OCI-LY3 (cell line): ENCODE measurements around the gene PRDM16.

Experiments
- H2AFZ ChIP-seq: fragments of 200-600, 300-600 bp; shearing (Covaris generic); 2 replicates; pipeline ENCODE4 v1.6.0; 2014; ENCODE audit warnings: antibody characterized with exemption, low read depth, low read length
- H3K27ac ChIP-seq: fragments of 200-600, 300-600 bp; sonication (generic); 2 replicates; pipeline ENCODE4 v1.5.1; 2014; ENCODE audit warnings: mild to moderate bottlenecking, low read length, moderate library complexity, mixed read lengths
- H3K27me3 ChIP-seq: fragments of 200-600, 300-600 bp; sonication (generic); 2 replicates; pipeline ENCODE4 v1.6.1; 2014; ENCODE audit warnings: low read depth, low read length, mixed read lengths
- H3K36me3 ChIP-seq: fragments of 200-600, 300-600 bp; sonication (generic); replicated peaks from 2 replicates; pipeline ENCODE3; 2014; ENCODE audit warnings: low read depth, low read length, mixed read lengths
- H3K4me1 ChIP-seq: fragments of 300-600, 200-600 bp; sonication (generic); 2 replicates; pipeline ENCODE4 v1.6.1; 2014; ENCODE audit warnings: low read length, mixed read lengths
- H3K4me2 ChIP-seq: fragments of 200-600, 300-600 bp; sonication (generic); 2 replicates; pipeline ENCODE4 v1.6.1; 2014; ENCODE audit warnings: low read length, mixed read lengths
- H3K4me3 ChIP-seq: fragments of 300-600, 200-600 bp; sonication (generic); 2 replicates; pipeline ENCODE4 v1.5.1; 2014; ENCODE audit warnings: antibody characterized with exemption, mild to moderate bottlenecking, low read length, moderate library complexity
- H3K79me2 ChIP-seq: fragments of 300-600, 200-600 bp; shearing (Covaris generic); 2 replicates; pipeline ENCODE4 v1.6.1; 2014; ENCODE audit warnings: mild to moderate bottlenecking, low read length, mixed read lengths
- H3K9ac ChIP-seq: fragments of 300-600, 200-600 bp; shearing (Covaris generic); 2 replicates; pipeline ENCODE4 v1.6.0; 2014; ENCODE audit warnings: mild to moderate bottlenecking, low read length, moderate library complexity
- H3K9me3 ChIP-seq: fragments of 200-600, 300-600 bp; shearing (Covaris generic); 2 replicates; pipeline ENCODE4 v1.6.1; 2014; ENCODE audit warnings: low read length, mixed read lengths; ENCODE audit not compliant: insufficient read depth
- H4K20me1 ChIP-seq: fragments of 200-600, 300-600 bp; sonication (generic); 2 replicates; pipeline ENCODE4 v1.6.1; 2016; ENCODE audit warnings: low read length, mixed read lengths; ENCODE audit not compliant: insufficient read depth
- EZH2phosphoT487 ChIP-seq: fragments of 200-600 bp; shearing (Covaris generic); IDR thresholded peaks from 2 replicates; pipeline ENCODE4 v1.6.1; 2018; ENCODE audit warnings: antibody characterized with exemption, mixed run types, low read depth
- TF ChIP-seq, protein P1 (sequence below): fragments of 200-600, 300-600 bp; sonication (generic); IDR thresholded peaks from 2 replicates; pipeline ENCODE4 v1.5.1; 2014; ENCODE audit warnings: antibody characterized with exemption, low read length, low read depth

Gene PRDM16

DNA sequence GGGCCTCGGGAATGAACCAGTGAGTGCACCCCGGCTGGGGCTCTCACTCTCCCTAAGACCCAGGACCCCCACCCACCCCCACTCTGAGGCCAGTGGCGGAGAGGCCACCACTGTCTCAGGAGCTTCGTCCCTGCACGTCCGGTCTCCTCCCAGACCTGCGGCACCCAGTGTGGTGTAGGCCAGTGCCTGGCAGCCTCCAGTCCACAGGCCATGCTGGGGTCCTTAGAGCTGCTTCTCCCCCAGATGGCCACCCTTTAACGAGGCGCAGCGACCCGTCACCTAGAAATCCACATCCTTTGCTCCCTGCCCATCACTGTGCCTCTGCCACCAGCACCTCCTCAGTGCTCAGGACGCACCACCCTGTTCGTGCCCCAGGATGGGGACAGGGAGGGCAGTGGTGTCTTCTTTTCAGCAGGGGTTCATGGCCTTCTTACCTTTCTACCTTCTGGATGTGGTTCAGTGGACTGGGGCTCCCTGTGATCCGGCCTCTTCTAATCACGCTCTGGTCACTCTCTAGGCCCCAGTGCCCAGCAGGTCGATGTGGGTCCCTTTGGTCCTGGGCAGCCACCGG lies 253.5 kb downstream of the PRDM16 start:
- H3K4me1 ChIP-seq = no peaks in the 10 kb centered on the region
- H3K27ac ChIP-seq = no peak overlapping the region
- no peak overlapping the region for H3K4me2 ChIP-seq
- no peak overlapping the region for H3K9ac ChIP-seq
- no peaks in the 10 kb centered on the region for H3K36me3 ChIP-seq
- TF ChIP-seq, protein P1, sequence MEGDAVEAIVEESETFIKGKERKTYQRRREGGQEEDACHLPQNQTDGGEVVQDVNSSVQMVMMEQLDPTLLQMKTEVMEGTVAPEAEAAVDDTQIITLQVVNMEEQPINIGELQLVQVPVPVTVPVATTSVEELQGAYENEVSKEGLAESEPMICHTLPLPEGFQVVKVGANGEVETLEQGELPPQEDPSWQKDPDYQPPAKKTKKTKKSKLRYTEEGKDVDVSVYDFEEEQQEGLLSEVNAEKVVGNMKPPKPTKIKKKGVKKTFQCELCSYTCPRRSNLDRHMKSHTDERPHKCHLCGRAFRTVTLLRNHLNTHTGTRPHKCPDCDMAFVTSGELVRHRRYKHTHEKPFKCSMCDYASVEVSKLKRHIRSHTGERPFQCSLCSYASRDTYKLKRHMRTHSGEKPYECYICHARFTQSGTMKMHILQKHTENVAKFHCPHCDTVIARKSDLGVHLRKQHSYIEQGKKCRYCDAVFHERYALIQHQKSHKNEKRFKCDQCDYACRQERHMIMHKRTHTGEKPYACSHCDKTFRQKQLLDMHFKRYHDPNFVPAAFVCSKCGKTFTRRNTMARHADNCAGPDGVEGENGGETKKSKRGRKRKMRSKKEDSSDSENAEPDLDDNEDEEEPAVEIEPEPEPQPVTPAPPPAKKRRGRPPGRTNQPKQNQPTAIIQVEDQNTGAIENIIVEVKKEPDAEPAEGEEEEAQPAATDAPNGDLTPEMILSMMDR = no peak
- TF ChIP-seq EZH2phosphoT487 = no peak
- no peak overlapping the region for H2AFZ ChIP-seq
- no peaks in the 10 kb centered on the region for H3K9me3 ChIP-seq
- no peaks in the 10 kb centered on the region for H3K27me3 ChIP-seq
- H3K4me3 ChIP-seq = no peak overlapping the region
- H4K20me1 ChIP-seq = no peaks in the 10 kb centered on the region
- H3K79me2 ChIP-seq = no peaks in the 10 kb centered on the region

DNA sequence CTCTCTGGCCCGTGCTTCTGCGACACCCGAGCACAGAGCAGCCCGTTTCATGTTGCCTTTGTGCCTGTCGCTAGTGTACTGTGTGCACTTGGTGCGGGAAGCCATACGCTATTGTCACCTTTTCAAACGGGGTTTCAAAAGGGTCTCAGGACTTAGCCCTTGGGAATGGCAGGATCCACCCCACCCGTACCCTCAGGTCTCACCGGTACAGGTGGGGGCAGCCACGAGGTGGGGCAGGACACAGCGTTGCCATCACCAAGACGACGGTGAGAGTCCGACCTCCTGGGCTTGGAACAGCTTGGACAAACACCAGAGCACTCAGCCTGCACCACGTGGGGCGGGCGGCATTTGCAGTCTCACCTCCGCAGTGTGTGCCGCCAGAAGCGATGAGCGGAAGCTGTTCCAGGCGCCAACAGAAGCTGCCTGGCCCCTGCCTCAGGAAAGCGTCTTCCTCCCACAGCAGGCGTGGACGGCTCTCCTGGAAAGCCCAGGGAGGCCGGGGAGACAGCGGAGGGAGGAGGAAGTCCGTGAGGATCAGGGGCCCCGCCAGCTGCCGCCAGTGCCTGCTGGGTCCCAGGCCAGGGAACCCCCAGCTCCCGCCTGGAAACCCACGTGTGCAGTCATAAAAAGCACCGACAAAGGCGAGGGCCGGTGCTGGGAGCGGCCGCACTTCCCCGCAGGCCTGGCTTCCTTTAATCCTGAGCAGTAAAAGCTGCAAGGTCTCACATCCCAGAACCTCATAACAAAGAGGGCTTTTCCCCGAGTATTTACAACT lies 254.2 kb downstream of the PRDM16 start:
- Histone ChIP-seq H3K4me1 (no peaks in the 10 kb centered on the region), H2AFZ (no peak overlapping the region), H3K36me3 (no peaks in the 10 kb centered on the region), H4K20me1 (no peaks in the 10 kb centered on the region), H3K79me2 (no peaks in the 10 kb centered on the region), H3K27me3 (no peaks in the 10 kb centered on the region), H3K4me2 (no peak overlapping the region), H3K9me3 (no peaks in the 10 kb centered on the region), H3K27ac (no peak overlapping the region), H3K4me3 (no peak overlapping the region), H3K9ac (no peak overlapping the region)
- TF ChIP-seq, protein P1 = no peak
- no peak for TF ChIP-seq EZH2phosphoT487

DNA sequence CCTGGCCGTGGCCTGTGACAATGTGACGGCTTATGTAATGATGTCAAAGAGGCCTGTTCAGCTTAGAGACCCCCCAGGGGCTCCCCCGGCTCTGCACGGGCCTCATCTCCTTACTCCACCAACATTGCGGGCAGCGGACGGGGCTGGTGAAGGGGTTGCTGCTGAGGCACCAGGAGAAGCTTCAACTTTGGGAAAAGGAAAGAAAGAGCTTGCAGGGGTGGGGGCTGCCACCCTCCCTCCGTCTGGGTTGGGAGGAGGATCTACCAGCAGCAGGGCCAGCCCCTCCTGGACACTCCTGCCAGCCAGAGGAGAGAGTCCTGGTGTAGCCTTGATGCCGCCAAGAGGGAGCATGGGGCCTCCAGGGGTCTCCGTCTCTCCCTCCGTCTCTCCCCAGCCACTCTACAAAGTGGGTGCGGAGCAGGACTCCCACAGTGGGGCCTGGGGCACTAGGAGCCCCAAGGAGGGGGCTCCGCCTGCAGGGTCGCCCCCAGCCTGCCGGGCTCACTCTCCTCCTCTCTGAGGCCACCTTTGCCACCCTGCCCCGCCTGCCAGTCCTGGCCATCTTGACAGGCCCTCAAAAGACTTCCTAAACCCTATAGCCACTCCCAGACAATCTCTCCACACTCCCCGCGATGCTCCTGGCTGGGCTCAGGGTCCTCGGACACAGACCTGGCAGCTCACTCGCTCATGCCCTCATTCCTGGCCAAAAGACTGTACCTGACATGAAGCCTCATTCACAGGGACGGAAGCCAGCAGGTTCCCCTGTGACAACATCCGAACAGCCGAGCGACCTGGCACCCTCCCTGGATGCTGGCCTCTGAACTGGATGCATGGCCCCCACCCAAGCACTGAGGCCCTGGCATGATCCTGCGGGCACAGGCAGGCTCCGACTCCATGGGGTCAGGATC lies 255.0 kb downstream of the PRDM16 start:
- H2AFZ ChIP-seq = no peak overlapping the region
- no peak for TF ChIP-seq EZH2phosphoT487
- TF ChIP-seq, protein P1 = no peak
- H3K4me2 ChIP-seq = no peak overlapping the region
- no peaks in the 10 kb centered on the region for H3K27me3 ChIP-seq
- H3K9me3 ChIP-seq = no peaks in the 10 kb centered on the region
- H3K4me1 ChIP-seq = no peaks in the 10 kb centered on the region
- H3K27ac ChIP-seq = no peak overlapping the region
- H3K9ac ChIP-seq = no peak overlapping the region
- H3K79me2 ChIP-seq = no peaks in the 10 kb centered on the region
- H4K20me1 ChIP-seq = no peaks in the 10 kb centered on the region
- H3K4me3 ChIP-seq = no peak overlapping the region
- no peaks in the 10 kb centered on the region for H3K36me3 ChIP-seq
